Measurements from ENCODE around the gene CYP4F3. TPM values are rescaled to one million over a fixed set of nuclear protein-coding genes. Genes with fewer than 3 reads are reported as not detected.
A peak's percentile ranks its signal among the peaks of the same experiment; 100 is the strongest.
"Not testable (repeated sequence)": the region's sequence is repeated elsewhere in the genome, so short reads cannot be mapped to it uniquely, and the experiment has no call there.

CYP4F3 gene
- total and polyA plus RNA-seq, 2 donors from 2014 or later, result 2.2 to 17.9 TPM

- peaks cover 0 to 2% (median 0%) of the 10 kb centered on the region in 3 donors for H3K36me3 ChIP-seq (ENCODE audit: control insufficient read depth in 2 of 3, insufficient read depth in 3 of 3, low read length in 3 of 3)
- no peak overlapping the region for H3K9ac ChIP-seq (ENCODE audit: low read length in 3 of 3)
- H3K4me1 ChIP-seq (ENCODE audit: control insufficient read depth in 2 of 3, insufficient read depth in 2 of 3, low read depth in 1 of 3, low read length in 3 of 3), result peaks cover 0 to 5% (median 3%) of the 10 kb centered on the region in 3 donors
- no peaks in the 10 kb centered on the region for H3K27me3 ChIP-seq (ENCODE audit: control insufficient read depth, insufficient read depth, low read length)
- TF ChIP-seq CTCF (IDR thresholded peaks at IDR 0.05; ENCODE audit: borderline replicate concordance, extremely low read depth, insufficient read depth), result no peak
- H3K27ac ChIP-seq (ENCODE audit: low read depth in 2 of 2, low read length in 2 of 2), result no peak overlapping the region
- H3K9me3 ChIP-seq (ENCODE audit: control insufficient read depth in 2 of 3, insufficient read depth in 1 of 3, low read length in 3 of 3), result no peaks in the 10 kb centered on the region
- intact Hi-C loops (cut with DNase I), result no loop called here
- no peak for FAIRE-seq
- no peak for DNase-seq
- H3K4me3 ChIP-seq (ENCODE audit: low read length in 3 of 3), result no peak overlapping the region
These were observed 38.4 kb downstream of the CYP4F3 start for GRCh38 chr19:15679089-15679488.

- H3K9me3 ChIP-seq (ENCODE audit: control insufficient read depth in 2 of 3, insufficient read depth in 1 of 3, low read length in 3 of 3); H3K9ac ChIP-seq (ENCODE audit: low read length in 3 of 3); H3K27me3 ChIP-seq (ENCODE audit: control insufficient read depth, insufficient read depth, low read length); FAIRE-seq; intact Hi-C loops (cut with DNase I); DNase-seq; H3K27ac ChIP-seq (ENCODE audit: low read depth in 2 of 2, low read length in 2 of 2); H3K4me3 ChIP-seq (ENCODE audit: low read length in 3 of 3); H3K4me1 ChIP-seq (ENCODE audit: control insufficient read depth in 2 of 3, insufficient read depth in 2 of 3, low read depth in 1 of 3, low read length in 3 of 3); H3K36me3 ChIP-seq (ENCODE audit: control insufficient read depth in 2 of 3, insufficient read depth in 3 of 3, low read length in 3 of 3): not testable (repeated sequence)
These were observed 39.2 kb downstream of the CYP4F3 start for GRCh38 chr19:15679865-15680264.

- intact Hi-C loops (cut with DNase I), result no loop called here
- no peak for TF ChIP-seq CTCF (IDR thresholded peaks at IDR 0.05; ENCODE audit: borderline replicate concordance, extremely low read depth, insufficient read depth)
- peaks cover 0 to 2% (median 0%) of the 10 kb centered on the region in 3 donors for H3K36me3 ChIP-seq (ENCODE audit: control insufficient read depth in 2 of 3, insufficient read depth in 3 of 3, low read length in 3 of 3)
- H3K9me3 ChIP-seq (ENCODE audit: control insufficient read depth in 2 of 3, insufficient read depth in 1 of 3, low read length in 3 of 3), result no peaks in the 10 kb centered on the region
- DNase-seq, result no peak
- no peak overlapping the region for H3K4me3 ChIP-seq (ENCODE audit: low read length in 3 of 3)
- peak overlapping the region in 1 of 2 donors; percentile 11 for H3K27ac ChIP-seq (ENCODE audit: low read depth in 2 of 2, low read length in 2 of 2)
- no peaks in the 10 kb centered on the region for H3K27me3 ChIP-seq (ENCODE audit: control insufficient read depth, insufficient read depth, low read length)
- peaks cover 0 to 5% (median 3%) of the 10 kb centered on the region in 3 donors for H3K4me1 ChIP-seq (ENCODE audit: control insufficient read depth in 2 of 3, insufficient read depth in 2 of 3, low read depth in 1 of 3, low read length in 3 of 3)
- no peak overlapping the region for H3K9ac ChIP-seq (ENCODE audit: low read length in 3 of 3)
- no peak for FAIRE-seq
These were observed 40.0 kb downstream of the CYP4F3 start for GRCh38 chr19:15680478-15681322.

- Histone ChIP-seq H3K4me1 (ENCODE audit: control insufficient read depth in 2 of 3, insufficient read depth in 2 of 3, low read depth in 1 of 3, low read length in 3 of 3) (peaks cover 0 to 5% (median 3%) of the 10 kb centered on the region in 3 donors), H3K4me3 (ENCODE audit: low read length in 3 of 3) (no peak overlapping the region), H3K36me3 (ENCODE audit: control insufficient read depth in 2 of 3, insufficient read depth in 3 of 3, low read length in 3 of 3) (peaks cover 0 to 6% (median 0%) of the 10 kb centered on the region in 3 donors), H3K27me3 (ENCODE audit: control insufficient read depth, insufficient read depth, low read length) (no peaks in the 10 kb centered on the region), H3K9ac (ENCODE audit: low read length in 3 of 3) (no peak overlapping the region), H3K27ac (ENCODE audit: low read depth in 2 of 2, low read length in 2 of 2) (no peak overlapping the region), H3K9me3 (ENCODE audit: control insufficient read depth in 2 of 3, insufficient read depth in 1 of 3, low read length in 3 of 3) (peaks cover 0 to 8% (median 0%) of the 10 kb centered on the region in 3 donors)
- FAIRE-seq, result no peak
- DNase-seq, result no peak
- TF ChIP-seq CTCF (IDR thresholded peaks at IDR 0.05; ENCODE audit: borderline replicate concordance, extremely low read depth, insufficient read depth), result no peak
- intact Hi-C loops (cut with DNase I), result no loop called here
These were observed 42.7 kb downstream of the CYP4F3 start for GRCh38 chr19:15683411-15683810.
